HG02678 (cell line): ENCODE results near the gene RNF123.

ENCODE experiments used
- ATAC-seq: cut with Tn5 transposase; IDR thresholded peaks from one replicate; pipeline ENCODE4 v1.9.1; 2021; ENCODE audit warnings: mild to moderate bottlenecking, moderate library complexity; ENCODE audit not compliant: unreplicated experiment

Gene RNF123

GRCh38 chr3:49657208-49657915 is 32.0 kb upstream of the RNF123 start:
- no peak for ATAC-seq

DNA sequence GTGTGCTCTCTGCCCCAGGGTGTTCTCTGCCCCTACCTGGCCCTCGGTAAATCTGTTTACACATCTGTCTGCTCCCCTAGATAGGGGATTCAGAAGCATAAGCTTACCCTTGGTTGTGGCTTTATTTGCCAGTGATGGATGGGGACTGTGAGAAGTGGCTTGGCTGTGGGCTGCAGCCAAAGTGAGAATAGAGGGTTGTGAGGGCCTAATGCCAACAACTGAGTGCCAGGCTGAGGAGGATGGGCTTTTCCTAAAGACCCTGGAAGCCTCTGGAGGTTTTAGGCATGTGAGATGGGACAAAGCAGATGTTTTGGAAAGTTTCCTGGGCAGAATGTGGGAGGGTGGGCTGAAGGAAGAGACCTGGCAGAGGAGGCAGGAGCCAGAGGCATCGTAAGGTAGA is 30.6 kb upstream of the RNF123 start:
- no peak for ATAC-seq

GRCh38 chr3:49659756-49660155 is 29.6 kb upstream of the RNF123 start:
- no peak for ATAC-seq

- no peak for ATAC-seq
Observed at GRCh38 chr3:49661281-49661680, 28.1 kb upstream of the RNF123 start.

- ATAC-seq = no peak
Observed at GRCh38 chr3:49662021-49662420, 27.3 kb upstream of the RNF123 start.

DNA sequence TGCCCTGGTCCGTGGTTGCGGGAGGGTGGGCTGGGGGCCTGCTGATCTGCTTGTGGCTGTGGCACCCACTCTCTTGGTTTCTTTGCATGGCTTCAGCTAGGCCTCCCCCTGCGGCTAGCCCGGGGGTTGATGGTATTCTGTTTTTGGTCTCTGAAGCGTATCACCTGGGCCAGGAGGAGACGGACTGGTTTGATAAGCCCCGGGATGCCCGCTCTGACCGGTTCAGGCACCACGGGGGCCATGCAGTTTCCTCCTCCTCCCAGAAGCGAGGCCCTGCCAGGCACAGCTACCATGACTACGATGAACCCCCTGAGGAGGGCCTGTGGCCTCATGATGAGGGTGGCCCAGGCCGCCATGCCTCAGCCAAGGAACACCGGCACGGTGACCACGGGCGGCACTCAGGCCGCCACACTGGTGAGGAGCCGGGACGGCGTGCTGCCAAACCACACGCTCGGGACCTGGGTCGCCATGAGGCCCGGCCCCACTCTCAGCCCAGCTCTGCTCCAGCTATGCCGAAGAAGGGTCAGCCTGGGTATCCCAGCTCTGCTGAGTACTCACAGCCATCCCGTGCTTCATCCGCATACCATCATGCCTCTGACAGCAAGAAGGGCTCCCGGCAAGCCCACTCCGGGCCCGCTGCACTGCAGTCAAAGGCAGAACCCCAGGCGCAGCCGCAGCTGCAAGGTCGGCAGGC is 26.5 kb upstream of the RNF123 start:
- no peak for ATAC-seq

GRCh38 chr3:49663831-49664230 is 25.5 kb upstream of the RNF123 start:
- ATAC-seq = no peak

GRCh38 chr3:49664300-49664699 is 25.1 kb upstream of the RNF123 start:
- no peak for ATAC-seq

- no peak for ATAC-seq
Observed at GRCh38 chr3:49665822-49666519, 23.4 kb upstream of the RNF123 start.

DNA sequence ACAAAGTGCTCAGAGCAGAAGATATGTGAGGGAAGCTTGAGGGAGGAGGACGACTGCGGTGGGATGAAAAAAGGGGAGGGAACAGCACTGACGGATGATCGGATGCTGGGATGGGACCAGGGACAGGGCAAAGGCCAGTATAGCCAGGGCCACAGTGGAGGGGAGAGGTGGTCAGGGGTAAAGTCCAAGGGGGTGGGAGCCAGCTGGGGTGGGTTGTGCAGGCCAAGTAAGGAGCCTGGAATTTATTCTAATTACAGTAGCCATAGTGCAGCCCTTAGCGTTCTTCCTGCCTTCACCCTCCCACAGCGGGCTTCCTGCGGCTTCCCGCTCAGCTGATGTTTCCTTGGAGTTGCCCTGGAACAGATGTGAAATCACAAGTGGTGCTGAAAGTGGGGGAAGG is 22.8 kb upstream of the RNF123 start:
- ATAC-seq = no peak

GRCh38 chr3:49667701-49668413 is 21.5 kb upstream of the RNF123 start:
- no peak for ATAC-seq

DNA sequence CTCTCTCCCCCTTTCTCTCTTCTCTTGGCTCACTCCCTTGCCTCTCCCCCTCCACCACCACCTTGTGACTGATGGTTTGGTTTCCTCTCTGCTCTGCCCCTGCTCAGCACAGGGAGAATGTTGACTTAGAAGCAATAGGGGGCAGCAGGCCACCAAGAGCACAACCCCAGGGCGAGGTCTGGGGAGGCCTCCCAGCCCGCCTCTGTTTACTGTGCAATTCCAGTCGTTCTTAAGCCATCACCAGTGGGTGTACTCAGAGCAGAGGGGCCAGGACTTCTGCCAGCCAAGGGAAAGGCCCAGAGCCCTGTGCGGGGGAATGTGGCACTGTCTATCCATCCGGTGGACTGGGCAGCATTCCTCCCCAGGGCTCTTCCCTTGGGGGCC is 21.0 kb upstream of the RNF123 start:
- ATAC-seq = no peak

GRCh38 chr3:49668861-49669260 is 20.5 kb upstream of the RNF123 start:
- no peak for ATAC-seq

DNA sequence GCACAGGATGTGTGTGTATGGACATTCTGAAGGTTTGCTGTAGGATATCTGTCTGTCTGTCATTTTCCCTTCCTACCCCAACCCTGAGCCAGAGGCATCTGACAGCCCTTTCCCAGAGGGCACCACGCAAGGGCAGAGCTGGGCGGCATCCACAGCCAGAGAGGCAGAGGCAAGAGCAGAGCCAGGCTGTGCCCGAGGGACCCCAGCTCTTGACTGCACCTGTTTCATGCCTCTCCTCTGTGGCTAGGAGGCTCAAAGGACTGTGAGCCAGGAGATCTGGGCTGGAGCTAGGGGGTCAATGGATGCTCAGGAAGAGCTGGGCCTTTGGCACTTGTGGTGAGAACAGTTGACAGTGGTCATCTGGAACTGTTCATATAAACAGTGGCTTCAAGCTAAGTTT is 20.0 kb upstream of the RNF123 start:
- no peak for ATAC-seq

- no peak for ATAC-seq
Observed at GRCh38 chr3:49670940-49671290, 18.4 kb upstream of the RNF123 start.

GRCh38 chr3:49671291-49672288 is 17.8 kb upstream of the RNF123 start:
- ATAC-seq = no peak

GRCh38 chr3:49673121-49673714 is 16.1 kb upstream of the RNF123 start:
- ATAC-seq = no peak

- peak; percentile 79 for ATAC-seq
Observed at GRCh38 chr3:49673715-49674496, 15.5 kb upstream of the RNF123 start, which contains the start of gene APEH. Gene APEH, plus strand, starts transcription at chr3:49674351. Its CDS starts 51 bp downstream, at chr3:49674402.

DNA sequence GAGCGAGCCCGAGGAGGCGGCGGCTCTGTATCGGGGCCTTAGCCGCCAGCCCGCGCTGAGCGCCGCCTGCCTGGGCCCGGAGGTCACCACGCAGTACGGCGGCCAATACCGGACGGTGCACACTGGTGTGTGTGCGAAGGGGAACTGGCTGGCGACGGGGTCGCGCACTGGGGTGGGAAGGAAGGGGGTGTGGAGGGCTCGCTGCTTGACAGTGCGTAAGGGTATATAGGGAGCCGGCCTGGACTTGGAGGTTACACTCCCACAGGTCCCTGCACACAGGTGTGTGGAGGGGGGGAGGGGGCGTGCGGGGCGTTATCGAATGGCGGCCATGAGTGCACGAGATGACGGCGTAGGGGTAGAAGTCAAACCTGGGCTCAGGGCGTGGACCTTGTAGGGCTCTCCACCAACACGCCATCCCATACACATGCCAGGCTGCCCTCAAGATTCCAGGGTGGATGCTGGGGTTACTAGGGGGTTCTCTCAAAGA is 14.8 kb upstream of the RNF123 start:
- peak; percentile 23 for ATAC-seq
